CD14-positive monocyte (primary cell): ENCODE data around the gene ADCY2. TPM values are rescaled to one million over a fixed set of nuclear protein-coding genes. Genes with fewer than 3 reads are reported as not detected.

ENCODE experiments used
- DNase-seq, 3 donors: peaks; one replicate each; pipeline ENCODE4 v3.0.0-alpha.2; 2011 to 2022
- H2AFZ ChIP-seq: 2 replicates; pipeline ENCODE4 v1.6.0; 2012; ENCODE audit warnings: mild to moderate bottlenecking, low read depth, low read length, inconsistent platforms; ENCODE audit not compliant: insufficient read depth, poor library complexity, severe bottlenecking
- H3K27ac ChIP-seq, 2 donors: 1 replicate in 1 of 2; 2 replicates in 1 of 2; pipeline ENCODE4 v1.5.1; 2012 to 2013; ENCODE audit warnings: low read length in 2 of 2, control low read depth in 1 of 2, inconsistent platforms in 1 of 2, low read depth in 1 of 2, mild to moderate bottlenecking in 1 of 2
- H3K27me3 ChIP-seq, 2 donors: one replicate each; pipeline versions ENCODE4 v1.6.0 to v1.6.1; 2011 to 2013; ENCODE audit warnings: low read length in 2 of 2; ENCODE audit not compliant: control insufficient read depth in 2 of 2, insufficient read depth in 2 of 2
- H3K36me3 ChIP-seq, 2 donors: replicated peaks in 1 of 2; 1 replicate in 1 of 2; 2 replicates in 1 of 2; pipeline versions ENCODE4 v1.5.1 to v1.6.1; 2012 to 2013; ENCODE audit warnings: low read length in 2 of 2, control low read depth in 1 of 2, inconsistent platforms in 1 of 2, mild to moderate bottlenecking in 1 of 2; ENCODE audit not compliant: insufficient read depth in 2 of 2, control insufficient read depth in 1 of 2
- H3K4me1 ChIP-seq, 2 donors: 1 replicate in 1 of 2; 2 replicates in 1 of 2; pipeline versions ENCODE4 v1.5.1 to v1.6.1; 2012 to 2013; ENCODE audit warnings: low read length in 2 of 2, control low read depth in 1 of 2, inconsistent platforms in 1 of 2, mild to moderate bottlenecking in 1 of 2, moderate library complexity in 1 of 2; ENCODE audit not compliant: insufficient read depth in 2 of 2, control insufficient read depth in 1 of 2
- H3K4me2 ChIP-seq: replicated peaks from 2 replicates; pipeline ENCODE3; 2012; ENCODE audit warnings: low read length, moderate library complexity, mild to moderate bottlenecking; ENCODE audit not compliant: poor library complexity, severe bottlenecking; ENCODE audit errors: extremely low read depth
- H3K4me3 ChIP-seq, 3 experiments: fragments of 200-600 bp in 1 of 3; sonication (generic) in 1 of 3; replicated peaks in 1 of 3; 1 replicate in 2 of 3; 2 replicates in 1 of 3; pipeline ENCODE4 v1.5.1; 2011 to 2013; ENCODE audit warnings: low read length in 3 of 3, mild to moderate bottlenecking in 3 of 3, control low read depth in 2 of 3, low read depth in 2 of 3, inconsistent platforms in 1 of 3, moderate library complexity in 1 of 3
- H3K79me2 ChIP-seq: 2 replicates; pipeline ENCODE4 v1.6.0; 2012; ENCODE audit warnings: mild to moderate bottlenecking, control low read depth, inconsistent platforms, low read length, moderate library complexity; ENCODE audit not compliant: insufficient read depth
- H3K9ac ChIP-seq: 2 replicates; pipeline ENCODE4 v1.6.0; 2017; ENCODE audit warnings: low read length, mild to moderate bottlenecking; ENCODE audit not compliant: insufficient read depth, poor library complexity, severe bottlenecking
- H3K9me3 ChIP-seq, 2 donors: replicated peaks in 1 of 2; 1 replicate in 1 of 2; 2 replicates in 1 of 2; pipeline versions ENCODE4 v1.5.1 to v1.6.1; 2012 to 2013; ENCODE audit warnings: low read length in 2 of 2, control low read depth in 1 of 2; ENCODE audit not compliant: control insufficient read depth in 1 of 2, insufficient read depth in 1 of 2
- H4K20me1 ChIP-seq: 2 replicates; pipeline ENCODE4 v1.6.0; 2012; ENCODE audit warnings: mild to moderate bottlenecking, low read length, control low read depth, moderate library complexity; ENCODE audit not compliant: insufficient read depth
- H3K27ac Mint-ChIP-seq, 7 donors: one replicate each; pipeline ENCODE4 v1.8.0; 2020; ENCODE audit warnings: mild to moderate bottlenecking in 7 of 7, mixed read lengths in 7 of 7, moderate library complexity in 6 of 7, inconsistent platforms in 2 of 7
- H3K27me3 Mint-ChIP-seq, 3 donors: one replicate each; pipeline ENCODE4 v1.8.0; 2021 to 2022; ENCODE audit warnings: low read depth in 3 of 3, mild to moderate bottlenecking in 3 of 3, mixed read lengths in 3 of 3, moderate library complexity in 3 of 3, inconsistent platforms in 1 of 3
- H3K36me3 Mint-ChIP-seq, 2 donors: one replicate each; pipeline ENCODE4 v1.8.0; 2020; ENCODE audit warnings: mixed read lengths in 2 of 2, inconsistent platforms in 1 of 2, mild to moderate bottlenecking in 1 of 2
- H3K4me1 Mint-ChIP-seq: one replicate; pipeline ENCODE4 v1.8.0; 2020; ENCODE audit warnings: mild to moderate bottlenecking, mixed read lengths
- H3K4me3 Mint-ChIP-seq, 2 donors: one replicate each; pipeline ENCODE4 v1.8.0; 2020; ENCODE audit warnings: mild to moderate bottlenecking in 2 of 2, mixed read lengths in 2 of 2, moderate library complexity in 1 of 2
- H3K9me3 Mint-ChIP-seq, 7 donors: one replicate each; pipeline ENCODE4 v1.8.0; 2020 to 2022; ENCODE audit warnings: mixed read lengths in 7 of 7, mild to moderate bottlenecking in 6 of 7, moderate library complexity in 6 of 7, inconsistent platforms in 2 of 7
- CTCF ChIP-seq: fragments of 200-600 bp; IDR thresholded peaks from one replicate; pipeline ENCODE4 v1.8.0; 2022; ENCODE audit warnings: antibody characterized with exemption, mild to moderate bottlenecking
- WGBS: methylation state at CpG from one replicate; pipeline ENCODE4 v1.1.5; 2013; ENCODE audit warnings: missing lambda C conversion rate; ENCODE audit not compliant: insufficient coverage; 5-methylcytosine and 5-hydroxymethylcytosine counted together
- intact Hi-C, 2 donors: fragments of 100-400 bp; cut with micrococcal nuclease; formaldehyde crosslinking; loops; one replicate each; pipeline versions ENCODE4 v1.15.0 to v1.15.1; 2023
- polyA plus RNA-seq, 3 donors: library from polyadenylated mRNA; depleted of rRNA in 1 of 3; unstranded in 2 of 3; stranded (reverse) in 1 of 3; fragments of 300-500 nt in 2 of 3; fragments of >200 nt in 1 of 3; fragmentation: Illumina TruSeq in 2 of 3; gene quantifications; 1 replicate in 2 of 3; 2 replicates in 1 of 3; pipeline ENCODE4 v1.2.3, GENCODE V29; 2012 to 2021

Gene ADCY2
- polyA plus RNA-seq, 3 donors, result not detected

- H2AFZ ChIP-seq, result no peak overlapping the region
- no peaks in the 10 kb centered on the region for H3K9me3 ChIP-seq
- no peak overlapping the region for H3K9ac ChIP-seq
- Mint-ChIP-seq H3K27ac (no peak overlapping the region), H3K9me3 (peaks cover 0 to 9% (median 0%) of the 10 kb centered on the region in 7 donors), H3K4me3 (no peak overlapping the region), H3K36me3 (no peaks in the 10 kb centered on the region), H3K4me1 (no peaks in the 10 kb centered on the region), H3K27me3 (peaks cover 0 to 3% (median 3%) of the 10 kb centered on the region in 3 donors)
- TF ChIP-seq CTCF, result no peak
- no peak for DNase-seq
- H3K27me3 ChIP-seq, result no peaks in the 10 kb centered on the region
- intact Hi-C loops, result no loop called here
- no CpG with 5 or more reads among the region's 2 CpGs for WGBS
- no peak overlapping the region for H3K27ac ChIP-seq
- H3K4me1 ChIP-seq, result no peaks in the 10 kb centered on the region
- H3K79me2 ChIP-seq, result no peaks in the 10 kb centered on the region
- no peaks in the 10 kb centered on the region for H4K20me1 ChIP-seq
- H3K4me2 ChIP-seq, result no peak overlapping the region
- no peak overlapping the region for H3K4me3 ChIP-seq
- no peaks in the 10 kb centered on the region for H3K36me3 ChIP-seq
These were observed 221.0 kb downstream of the ADCY2 start for GRCh38 chr5:7616897-7617296.

GRCh38 chr5:7622498-7622897, 226.6 kb downstream of the ADCY2 start:
- intact Hi-C loops, result no loop called here
- no peak for TF ChIP-seq CTCF
- Histone ChIP-seq H3K36me3 (no peaks in the 10 kb centered on the region), H3K4me2 (no peak overlapping the region), H3K27me3 (no peaks in the 10 kb centered on the region), H4K20me1 (no peaks in the 10 kb centered on the region), H3K9me3 (no peaks in the 10 kb centered on the region), H3K4me3 (no peak overlapping the region), H2AFZ (no peak overlapping the region), H3K4me1 (no peaks in the 10 kb centered on the region), H3K9ac (no peak overlapping the region), H3K79me2 (no peaks in the 10 kb centered on the region), H3K27ac (no peak overlapping the region)
- Mint-ChIP-seq H3K4me3 (no peak overlapping the region), H3K9me3 (peaks cover 0 to 4% (median 0%) of the 10 kb centered on the region in 7 donors), H3K4me1 (no peaks in the 10 kb centered on the region), H3K27ac (no peak overlapping the region), H3K27me3 (no peaks in the 10 kb centered on the region), H3K36me3 (no peaks in the 10 kb centered on the region)
- DNase-seq, result no peak
- 100% methylated on average over 1 of the region's 2 CpGs for WGBS
